ENCODE measurements around the gene ZBTB11. TPM values are rescaled to one million over a fixed set of nuclear protein-coding genes. Genes with fewer than 3 reads are reported as not detected.

ZBTB11 gene
- polyA plus RNA-seq, 1 of the 3 experiments (the other 2 are of a cell fraction): 4.9 TPM

- no peak for TF ChIP-seq JUND (IDR thresholded peaks at IDR 0.05)
- no peak for TF ChIP-seq NFIC (IDR thresholded peaks at IDR 0.05; ENCODE audit: borderline replicate concordance)
- TF ChIP-seq RFX5 (IDR thresholded peaks at IDR 0.05; ENCODE audit: low read length): no peak
- no peak for TF ChIP-seq SMC3 (IDR thresholded peaks at IDR 0.05; ENCODE audit: low read depth, low read length)
- no peak for TF ChIP-seq TAF1 (IDR thresholded peaks at IDR 0.05; ENCODE audit: borderline replicate concordance, low read depth, low read length)
- TF ChIP-seq RXRA (IDR thresholded peaks at IDR 0.05; ENCODE audit: borderline replicate concordance, low read depth): no peak
- no peak for TF ChIP-seq ZBTB33 (IDR thresholded peaks at IDR 0.05; ENCODE audit: borderline replicate concordance, low read depth)
- TF ChIP-seq POLR2AphosphoS5 (IDR thresholded peaks at IDR 0.05; ENCODE audit: low read depth, low read length): no peak
- no peak for TF ChIP-seq REST (IDR thresholded peaks at IDR 0.05; ENCODE audit: low read depth, low read length)
- no peak for TF ChIP-seq TCF12 (IDR thresholded peaks at IDR 0.05)
- TF ChIP-seq ELF1 (IDR thresholded peaks at IDR 0.05): no peak
- TF ChIP-seq MXI1 (IDR thresholded peaks at IDR 0.05; ENCODE audit: low read depth, low read length): no peak
- TF ChIP-seq FOSL2 (IDR thresholded peaks at IDR 0.05; ENCODE audit: borderline replicate concordance, low read depth): no peak
- TF ChIP-seq PBX3 (IDR thresholded peaks at IDR 0.05): no peak
- no peak for TF ChIP-seq SIN3A (IDR thresholded peaks at IDR 0.05; ENCODE audit: borderline replicate concordance, low read depth, low read length)
- TF ChIP-seq MAX (IDR thresholded peaks at IDR 0.05; ENCODE audit: low read depth): no peak
- TF ChIP-seq FOXJ3 (CRISPR knock-in tag; IDR thresholded peaks at IDR 0.05): no peak
- no peak for TF ChIP-seq GABPA (IDR thresholded peaks at IDR 0.05; ENCODE audit: low read depth)
- TF ChIP-seq YY1 (IDR thresholded peaks at IDR 0.05; ENCODE audit: low read depth): no peak
- TF ChIP-seq RCOR1 (IDR thresholded peaks at IDR 0.05; ENCODE audit: low read length): no peak
- ChIA-PET CTCF (interaction anchor here (0.9 to 1.6 kb wide), 2 partner anchors 9 to 66 kb away, joined by 3 to 4 read pairs; partner anchors contain the start of gene PCNP), POLR2A (no interaction called here)
- Histone ChIP-seq H3K27me3 (ENCODE audit: insufficient read depth) (no peaks in the 10 kb centered on the region), H3K4me3 (ENCODE audit: low read depth in 2 of 2, low read length in 1 of 2) (no peak overlapping the region), H3K36me3 (replicated peaks in 1 of 2; ENCODE audit: control insufficient read depth in 1 of 2, insufficient read depth in 2 of 2, low read length in 1 of 2) (no peaks in the 10 kb centered on the region), H4K20me1 (ENCODE audit: insufficient read depth) (no peaks in the 10 kb centered on the region), H3K79me2 (ENCODE audit: insufficient read depth) (no peaks in the 10 kb centered on the region), H3K9me3 (no peaks in the 10 kb centered on the region), H3F3A (replicated peaks; ENCODE audit: insufficient read depth) (no peaks in the 10 kb centered on the region), H3K4me2 (no peak overlapping the region), H3K9ac (no peak overlapping the region), H3K4me1 (ENCODE audit: control insufficient read depth in 1 of 2, insufficient read depth in 2 of 2, low read depth in 1 of 2, low read length in 1 of 2) (peaks cover 0 to 10% of the 10 kb centered on the region in 2 experiments; a peak in 2 of 4 replicates), H3K27ac (ENCODE audit: low read depth in 2 of 2, low read length in 1 of 2) (no peak overlapping the region), H2AFZ (ENCODE audit: low read depth) (no peak overlapping the region), H3K9me2 (no peaks in the 10 kb centered on the region)
- 85% methylated on average over 18 of the region's 18 CpGs for whole genome bisulfite sequencing (ENCODE audit: low lambda C conversion rate)
- no peak for DNase-seq
These were observed 37.5 kb downstream of the ZBTB11 start for GRCh38 chr3:101639280-101639963.
